NCI-H128 (cell line): ENCODE results near the gene PKD1.
A peak's percentile ranks its signal among the peaks of the same experiment; 100 is the strongest.

Source experiments
- DNase-seq: peaks from one replicate; lab custom pipeline; 2025; ENCODE audit not compliant: unreplicated experiment; lab: John Stamatoyannopoulos, UW

Gene PKD1

GRCh38 chr16:2135770-2136490 is at the start of gene PKD1:
TSS of gene PKD1 (minus strand) at chr16:2135898. CDS start at chr16:2135689, 209 bp downstream.
- peak; percentile 51 for DNase-seq

GRCh38 chr16:2184962-2185361 is 49.3 kb upstream of the PKD1 start:
- no peak for DNase-seq

DNA sequence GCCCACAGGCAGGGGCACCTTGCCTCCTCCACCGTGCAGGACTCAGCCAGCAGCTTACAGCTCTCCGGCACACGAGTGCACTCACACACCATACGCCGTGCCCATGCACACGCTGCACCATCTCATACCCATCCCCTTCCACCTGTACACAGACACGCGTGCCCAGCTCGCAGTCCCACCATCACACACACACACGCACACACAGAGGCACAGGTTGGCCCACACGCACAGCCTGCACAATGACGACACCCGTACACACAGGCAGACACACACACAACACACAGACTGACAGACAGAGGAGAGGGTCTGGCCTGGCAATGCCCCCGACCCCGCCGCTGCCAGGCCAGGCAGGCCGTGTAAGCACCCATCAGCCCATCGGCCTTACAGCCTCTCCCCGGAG is 48.6 kb upstream of the PKD1 start:
- DNase-seq, result no peak

GRCh38 chr16:2183671-2184070 is 48.0 kb upstream of the PKD1 start:
- DNase-seq, result no peak

DNA sequence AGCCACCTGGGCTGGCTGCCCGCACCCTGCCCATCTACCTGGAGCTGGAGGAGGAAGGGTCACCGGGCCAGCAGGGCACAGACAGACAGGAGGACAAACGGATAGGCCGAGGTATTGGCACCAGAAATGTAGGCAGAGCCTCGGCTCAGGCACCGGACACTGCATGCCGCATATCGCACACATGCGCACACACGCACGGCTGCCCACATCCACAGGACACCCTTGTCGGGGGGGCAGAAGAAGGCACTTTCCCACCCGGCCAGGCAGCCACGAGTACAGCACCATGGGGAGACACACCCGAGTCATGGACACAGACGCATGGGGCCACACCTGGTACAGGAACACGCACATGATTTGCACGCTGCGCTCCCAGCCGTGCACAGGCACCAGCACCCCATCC is 46.3 kb upstream of the PKD1 start:
- no peak for DNase-seq

- DNase-seq, result no peak
Measured at GRCh38 chr16:2180962-2181923, 45.5 kb upstream of the PKD1 start.

- no peak for DNase-seq
Measured at GRCh38 chr16:2180461-2180860, 44.8 kb upstream of the PKD1 start.

GRCh38 chr16:2179576-2179975 is 43.9 kb upstream of the PKD1 start:
- DNase-seq, result no peak

DNA sequence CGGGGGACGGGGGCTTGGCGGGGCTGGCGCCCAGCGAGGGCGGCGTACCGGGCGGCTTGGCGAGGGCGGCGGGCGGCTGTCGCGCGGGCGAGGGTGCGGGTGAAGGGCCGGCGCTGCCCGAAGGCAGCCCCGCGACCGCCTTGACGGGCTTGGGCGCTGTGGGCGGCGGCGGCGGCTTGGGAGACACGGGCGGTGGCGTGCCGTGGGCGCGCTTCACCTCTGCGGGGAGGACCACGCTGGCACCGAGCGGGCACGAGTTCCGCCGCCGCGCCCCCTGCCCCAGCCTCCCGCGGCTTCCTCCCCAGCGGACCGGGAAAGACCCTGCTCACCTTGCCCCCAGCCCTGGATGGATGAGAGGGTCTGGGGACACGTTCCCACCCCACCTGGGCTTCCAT is 43.4 kb upstream of the PKD1 start:
- no peak for DNase-seq

DNA sequence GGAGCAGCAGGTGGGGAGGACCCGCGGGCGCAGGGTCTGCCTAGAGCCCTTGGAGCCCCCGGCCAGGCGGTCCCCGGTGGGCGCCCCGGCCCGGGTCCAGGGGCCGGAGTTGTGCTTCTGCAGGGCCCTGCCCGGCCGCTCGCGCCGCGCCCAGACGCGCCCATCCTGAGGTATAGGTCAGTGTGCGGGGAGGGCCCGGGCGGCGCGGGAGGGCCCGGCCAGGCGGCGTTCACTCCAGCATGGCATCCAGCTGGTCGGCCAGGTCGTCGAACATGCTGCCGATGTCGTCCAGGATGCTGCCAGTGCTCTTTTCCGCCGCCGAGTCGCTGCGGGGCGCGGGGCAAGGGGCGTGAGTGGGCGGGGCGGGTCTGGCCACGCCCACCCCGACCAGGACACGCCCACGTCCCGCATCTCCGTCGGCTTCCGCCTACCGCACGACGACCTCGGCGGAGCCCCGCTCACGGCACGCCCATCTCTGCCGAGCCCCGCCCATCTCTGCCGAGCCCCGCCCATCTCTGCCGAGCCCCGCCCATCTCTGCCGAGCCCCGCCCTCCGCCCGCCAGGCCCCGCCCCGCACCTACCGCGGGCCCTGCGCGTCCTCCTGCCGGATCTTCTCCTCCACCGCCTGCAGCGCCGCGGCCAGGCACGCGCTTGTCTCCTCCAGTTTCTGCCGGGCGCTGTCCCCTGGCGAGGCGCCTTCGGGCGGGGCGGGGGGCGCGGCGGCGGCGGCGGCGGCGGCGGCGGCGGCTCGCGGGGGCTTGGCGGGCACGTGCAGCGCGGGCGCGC is 42.8 kb upstream of the PKD1 start:
- no peak for DNase-seq

- no peak for DNase-seq
Measured at GRCh38 chr16:2177561-2177960, 41.9 kb upstream of the PKD1 start.

DNA sequence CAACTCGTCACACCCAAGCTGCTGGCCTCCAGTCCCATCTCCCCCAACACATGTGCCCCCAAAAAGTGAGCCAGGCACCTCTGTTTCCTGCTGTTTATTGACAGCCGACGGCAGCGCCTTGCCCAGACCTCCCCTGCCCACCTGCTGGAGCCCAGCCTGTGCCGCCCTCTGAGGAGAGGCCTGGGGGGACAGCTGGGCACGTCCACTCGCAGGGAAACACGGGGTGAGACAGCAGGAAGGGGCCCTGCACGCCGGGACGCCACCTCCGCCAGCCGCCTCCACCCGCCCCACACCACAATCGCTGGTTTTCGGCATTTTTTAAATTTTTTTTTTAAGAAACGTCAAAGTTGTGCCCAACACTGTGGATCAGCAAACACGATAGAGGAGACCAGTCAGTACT is 41.4 kb upstream of the PKD1 start:
- no peak for DNase-seq

DNA sequence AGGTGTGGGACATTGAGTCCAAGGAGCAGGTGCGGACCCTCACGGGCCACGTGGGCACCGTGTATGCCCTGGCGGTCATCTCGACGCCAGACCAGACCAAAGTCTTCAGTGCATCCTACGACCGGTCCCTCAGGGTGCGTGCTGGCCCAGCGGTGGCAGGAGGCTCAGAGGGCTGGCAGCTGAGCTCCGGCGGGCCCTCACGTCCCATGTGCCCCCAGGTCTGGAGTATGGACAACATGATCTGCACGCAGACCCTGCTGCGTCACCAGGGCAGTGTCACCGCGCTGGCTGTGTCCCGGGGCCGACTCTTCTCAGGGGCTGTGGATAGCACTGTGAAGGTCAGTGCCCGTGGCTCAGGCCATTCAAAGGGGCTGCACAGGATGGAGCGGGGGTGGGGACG is 40.3 kb upstream of the PKD1 start:
- no peak for DNase-seq

GRCh38 chr16:2175454-2175853 is 39.8 kb upstream of the PKD1 start:
- DNase-seq, result no peak

GRCh38 chr16:2174396-2175131 is 38.9 kb upstream of the PKD1 start:
- DNase-seq, result no peak

DNA sequence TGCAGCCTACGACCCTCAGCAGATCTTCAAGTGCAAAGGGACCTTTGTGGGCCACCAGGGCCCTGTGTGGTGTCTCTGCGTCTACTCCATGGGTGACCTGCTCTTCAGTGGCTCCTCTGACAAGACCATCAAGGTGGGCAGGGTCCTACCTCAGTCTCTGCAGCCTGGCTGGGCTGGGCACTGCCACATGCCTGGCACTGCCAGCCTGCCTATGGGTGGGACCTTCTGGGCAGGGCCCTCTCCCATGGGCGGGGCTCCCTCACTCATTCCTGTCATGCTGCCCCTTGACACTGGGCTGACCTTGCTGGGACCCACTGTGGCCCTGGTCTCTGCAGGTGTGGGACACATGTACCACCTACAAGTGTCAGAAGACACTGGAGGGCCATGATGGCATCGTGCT is 38.2 kb upstream of the PKD1 start:
- no peak for DNase-seq

- no peak for DNase-seq
Measured at GRCh38 chr16:2173366-2173765, 37.7 kb upstream of the PKD1 start.

GRCh38 chr16:2172688-2173335 is 37.1 kb upstream of the PKD1 start:
- DNase-seq, result no peak

DNA sequence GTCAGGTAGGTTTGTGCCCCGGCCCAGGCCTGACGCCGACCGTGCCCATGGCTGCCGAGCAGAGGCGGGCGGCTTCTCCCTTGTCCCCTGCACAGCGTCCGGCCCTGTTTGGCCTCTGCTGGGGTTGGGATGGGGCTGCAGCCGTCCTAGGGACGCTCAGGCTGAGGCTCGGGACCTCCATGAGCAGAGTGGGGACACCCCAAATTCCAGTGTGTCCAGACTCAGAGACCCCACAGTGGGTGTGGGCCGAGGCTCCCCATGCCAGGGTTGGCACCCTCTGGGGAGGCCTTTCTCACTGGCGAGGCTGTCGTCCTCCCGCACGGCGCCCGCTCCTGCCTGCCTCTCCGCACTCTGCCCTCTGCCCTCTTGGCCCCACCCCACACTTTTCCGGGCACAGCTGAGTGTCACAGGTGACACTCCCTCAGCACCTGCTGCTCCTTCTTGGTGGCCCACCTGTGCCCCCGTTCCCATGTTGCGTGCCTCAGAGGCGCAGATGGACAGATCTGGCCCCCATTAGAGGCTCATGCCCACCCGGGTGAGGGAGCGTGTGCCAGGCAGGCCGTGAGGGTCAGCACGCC is 36.0 kb upstream of the PKD1 start:
- no peak for DNase-seq
